OCI-LY3 (cell line): Measurements from ENCODE around the gene COL9A1.
"Not testable (repeated sequence)": the region's sequence is repeated elsewhere in the genome, so short reads cannot be mapped to it uniquely, and the experiment has no call there.

Experiments used
- H2AFZ ChIP-seq: fragments of 200-600, 300-600 bp; shearing (Covaris generic); 2 replicates; pipeline ENCODE4 v1.6.0; 2014; ENCODE audit warnings: antibody characterized with exemption, low read depth, low read length
- H3K27ac ChIP-seq: fragments of 200-600, 300-600 bp; sonication (generic); 2 replicates; pipeline ENCODE4 v1.5.1; 2014; ENCODE audit warnings: mild to moderate bottlenecking, low read length, moderate library complexity, mixed read lengths
- H3K27me3 ChIP-seq: fragments of 200-600, 300-600 bp; sonication (generic); 2 replicates; pipeline ENCODE4 v1.6.1; 2014; ENCODE audit warnings: low read depth, low read length, mixed read lengths
- H3K36me3 ChIP-seq: fragments of 200-600, 300-600 bp; sonication (generic); replicated peaks from 2 replicates; pipeline ENCODE3; 2014; ENCODE audit warnings: low read depth, low read length, mixed read lengths
- H3K4me1 ChIP-seq: fragments of 300-600, 200-600 bp; sonication (generic); 2 replicates; pipeline ENCODE4 v1.6.1; 2014; ENCODE audit warnings: low read length, mixed read lengths
- H3K4me2 ChIP-seq: fragments of 200-600, 300-600 bp; sonication (generic); 2 replicates; pipeline ENCODE4 v1.6.1; 2014; ENCODE audit warnings: low read length, mixed read lengths
- H3K4me3 ChIP-seq: fragments of 300-600, 200-600 bp; sonication (generic); 2 replicates; pipeline ENCODE4 v1.5.1; 2014; ENCODE audit warnings: antibody characterized with exemption, mild to moderate bottlenecking, low read length, moderate library complexity
- H3K79me2 ChIP-seq: fragments of 300-600, 200-600 bp; shearing (Covaris generic); 2 replicates; pipeline ENCODE4 v1.6.1; 2014; ENCODE audit warnings: mild to moderate bottlenecking, low read length, mixed read lengths
- H3K9ac ChIP-seq: fragments of 300-600, 200-600 bp; shearing (Covaris generic); 2 replicates; pipeline ENCODE4 v1.6.0; 2014; ENCODE audit warnings: mild to moderate bottlenecking, low read length, moderate library complexity
- H3K9me3 ChIP-seq: fragments of 200-600, 300-600 bp; shearing (Covaris generic); 2 replicates; pipeline ENCODE4 v1.6.1; 2014; ENCODE audit warnings: low read length, mixed read lengths; ENCODE audit not compliant: insufficient read depth
- H4K20me1 ChIP-seq: fragments of 200-600, 300-600 bp; sonication (generic); 2 replicates; pipeline ENCODE4 v1.6.1; 2016; ENCODE audit warnings: low read length, mixed read lengths; ENCODE audit not compliant: insufficient read depth
- EZH2phosphoT487 ChIP-seq: fragments of 200-600 bp; shearing (Covaris generic); IDR thresholded peaks from 2 replicates; pipeline ENCODE4 v1.6.1; 2018; ENCODE audit warnings: antibody characterized with exemption, mixed run types, low read depth
- TF ChIP-seq, protein P1 (sequence below): fragments of 200-600, 300-600 bp; sonication (generic); IDR thresholded peaks from 2 replicates; pipeline ENCODE4 v1.5.1; 2014; ENCODE audit warnings: antibody characterized with exemption, low read length, low read depth

COL9A1 gene

DNA sequence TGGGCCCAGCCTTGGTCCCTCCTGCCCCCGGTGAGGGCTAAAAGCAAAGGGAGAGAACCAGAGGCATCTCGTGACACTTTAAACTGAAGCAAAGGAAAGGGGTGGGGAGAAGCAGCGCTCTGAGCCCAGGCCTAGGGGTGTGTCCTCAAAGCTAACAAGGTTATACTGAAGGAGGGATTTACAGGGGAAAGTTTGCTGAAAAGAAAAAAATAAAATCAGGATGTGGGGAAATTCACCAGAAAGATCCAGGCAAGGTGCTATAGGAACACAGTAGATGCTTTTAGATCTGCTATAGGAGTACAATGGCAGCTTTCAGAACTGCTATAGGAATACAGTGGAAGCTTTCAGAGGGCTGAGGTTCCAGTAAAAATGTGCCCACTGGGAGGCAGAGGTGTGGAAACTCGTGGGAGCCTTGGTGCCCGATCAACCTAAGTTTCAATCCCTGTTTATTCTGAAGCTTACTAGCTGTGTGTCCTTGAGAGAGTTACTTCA lies at the start of gene COL9A1:
Gene COL9A1 (minus strand): TSS at position 51 of the 492 bp plus-strand sequence. CDS start 160 bp downstream, outside the sequence.
- TF ChIP-seq EZH2phosphoT487: no peak
- TF ChIP-seq, protein P1, sequence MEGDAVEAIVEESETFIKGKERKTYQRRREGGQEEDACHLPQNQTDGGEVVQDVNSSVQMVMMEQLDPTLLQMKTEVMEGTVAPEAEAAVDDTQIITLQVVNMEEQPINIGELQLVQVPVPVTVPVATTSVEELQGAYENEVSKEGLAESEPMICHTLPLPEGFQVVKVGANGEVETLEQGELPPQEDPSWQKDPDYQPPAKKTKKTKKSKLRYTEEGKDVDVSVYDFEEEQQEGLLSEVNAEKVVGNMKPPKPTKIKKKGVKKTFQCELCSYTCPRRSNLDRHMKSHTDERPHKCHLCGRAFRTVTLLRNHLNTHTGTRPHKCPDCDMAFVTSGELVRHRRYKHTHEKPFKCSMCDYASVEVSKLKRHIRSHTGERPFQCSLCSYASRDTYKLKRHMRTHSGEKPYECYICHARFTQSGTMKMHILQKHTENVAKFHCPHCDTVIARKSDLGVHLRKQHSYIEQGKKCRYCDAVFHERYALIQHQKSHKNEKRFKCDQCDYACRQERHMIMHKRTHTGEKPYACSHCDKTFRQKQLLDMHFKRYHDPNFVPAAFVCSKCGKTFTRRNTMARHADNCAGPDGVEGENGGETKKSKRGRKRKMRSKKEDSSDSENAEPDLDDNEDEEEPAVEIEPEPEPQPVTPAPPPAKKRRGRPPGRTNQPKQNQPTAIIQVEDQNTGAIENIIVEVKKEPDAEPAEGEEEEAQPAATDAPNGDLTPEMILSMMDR: no peak
- Histone ChIP-seq H4K20me1 (no peaks in the 10 kb centered on the region), H3K9me3 (no peaks in the 10 kb centered on the region), H2AFZ (no peak within 1 kb of the TSS), H3K9ac (no peak within 1 kb of the TSS), H3K27ac (no peak within 1 kb of the TSS), H3K4me2 (no peak within 1 kb of the TSS), H3K36me3 (no peaks in the 10 kb centered on the region), H3K4me1 (peaks cover 5% of the 10 kb centered on the region; the same call in 1 of the 2 replicates), H3K27me3 (peaks cover 27% of the 10 kb centered on the region), H3K4me3 (no peak within 1 kb of the TSS), H3K79me2 (no peaks in the 10 kb centered on the region)

DNA sequence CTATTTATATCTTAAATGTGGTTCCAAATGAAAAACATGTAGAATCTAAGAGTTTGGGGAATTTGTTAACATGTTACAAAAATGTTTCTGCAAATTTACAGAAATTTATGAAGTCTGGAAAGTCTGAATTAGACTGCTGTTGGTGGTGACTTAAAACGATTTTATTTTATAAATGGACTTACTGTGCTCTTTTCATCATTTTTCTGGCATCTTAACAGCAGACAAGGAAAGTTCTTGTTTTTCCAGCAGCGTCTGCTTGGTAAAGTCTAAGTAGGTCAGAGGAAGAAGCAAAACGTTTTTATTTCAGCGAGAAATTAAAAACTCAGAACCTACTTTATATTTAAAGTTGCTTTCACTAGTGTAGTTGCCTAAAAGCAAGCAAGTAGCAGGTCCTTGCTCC lies 48.6 kb upstream of the COL9A1 start:
- no peak for TF ChIP-seq EZH2phosphoT487
- TF ChIP-seq, protein P1: no peak
- no peak overlapping the region for H3K9ac ChIP-seq

GRCh38 chr6:70345619-70346018 lies 42.7 kb upstream of the COL9A1 start:
- Histone ChIP-seq H3K79me2 (no peaks in the 10 kb centered on the region), H3K4me2 (no peak overlapping the region), H4K20me1 (no peaks in the 10 kb centered on the region), H3K4me3 (no peak overlapping the region), H3K4me1 (no peaks in the 10 kb centered on the region), H3K9ac (no peak overlapping the region), H3K9me3 (no peaks in the 10 kb centered on the region), H2AFZ (no peak overlapping the region), H3K27ac (no peak overlapping the region), H3K27me3 (no peaks in the 10 kb centered on the region), H3K36me3 (no peaks in the 10 kb centered on the region)
- no peak for TF ChIP-seq EZH2phosphoT487

More for the DNA sequence above, 48.6 kb upstream of the COL9A1 start:
- Histone ChIP-seq H3K4me1 (no peaks in the 10 kb centered on the region), H3K4me3 (no peak overlapping the region), H3K36me3 (no peaks in the 10 kb centered on the region), H4K20me1 (no peaks in the 10 kb centered on the region), H3K79me2 (no peaks in the 10 kb centered on the region), H3K27me3 (no peaks in the 10 kb centered on the region), H3K9me3 (no peaks in the 10 kb centered on the region), H2AFZ (no peak overlapping the region), H3K4me2 (no peak overlapping the region), H3K27ac (no peak overlapping the region)

GRCh38 chr6:70343313-70343712 lies 40.4 kb upstream of the COL9A1 start:
- Histone ChIP-seq H3K27me3 (no peaks in the 10 kb centered on the region), H3K36me3 (no peaks in the 10 kb centered on the region), H3K4me2 (no peak overlapping the region), H3K79me2 (no peaks in the 10 kb centered on the region), H2AFZ (no peak overlapping the region), H3K27ac (no peak overlapping the region), H3K9me3 (no peaks in the 10 kb centered on the region), H3K4me3 (no peak overlapping the region), H3K9ac (no peak overlapping the region), H4K20me1 (no peaks in the 10 kb centered on the region), H3K4me1 (no peaks in the 10 kb centered on the region)
- TF ChIP-seq, protein P1: no peak
- no peak for TF ChIP-seq EZH2phosphoT487

DNA sequence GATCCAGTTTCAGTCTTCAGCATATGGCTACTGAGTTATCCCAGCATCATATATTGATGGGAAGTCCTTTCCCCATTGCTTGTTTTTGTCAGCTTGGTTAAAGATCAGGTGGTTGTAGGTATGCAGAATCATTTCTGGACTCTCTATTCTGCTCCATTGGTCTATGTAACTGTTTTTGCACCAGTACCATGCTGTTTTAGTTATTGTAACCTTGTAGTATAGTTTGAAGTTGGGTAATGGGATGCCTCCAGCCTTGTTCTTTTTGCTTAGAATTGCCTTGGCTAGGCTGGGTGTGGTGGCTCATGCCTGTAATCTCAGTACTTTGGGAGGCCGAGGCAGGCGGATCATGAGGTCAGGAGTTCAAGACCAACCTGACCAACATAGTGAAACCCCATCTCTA lies 36.9 kb upstream of the COL9A1 start:
- H3K9me3 ChIP-seq, H3K36me3 ChIP-seq, H3K27me3 ChIP-seq, H3K27ac ChIP-seq, H3K4me3 ChIP-seq, H4K20me1 ChIP-seq, H3K4me2 ChIP-seq, H3K79me2 ChIP-seq, H3K9ac ChIP-seq, H2AFZ ChIP-seq, H3K4me1 ChIP-seq: not testable (repeated sequence)
